HG03159 (cell line): ENCODE measurements around the gene COL25A1.

Source experiments
- ATAC-seq: cut with Tn5 transposase; IDR thresholded peaks from one replicate; pipeline ENCODE4 v1.9.1; 2021; ENCODE audit warnings: mild to moderate bottlenecking, moderate library complexity; ENCODE audit not compliant: unreplicated experiment

Gene COL25A1

GRCh38 chr4:108783665-108784463 is 518.6 kb downstream of the COL25A1 start:
- ATAC-seq, result no peak

- ATAC-seq, result no peak
Observed at GRCh38 chr4:108779958-108780357, 522.5 kb downstream of the COL25A1 start.

DNA sequence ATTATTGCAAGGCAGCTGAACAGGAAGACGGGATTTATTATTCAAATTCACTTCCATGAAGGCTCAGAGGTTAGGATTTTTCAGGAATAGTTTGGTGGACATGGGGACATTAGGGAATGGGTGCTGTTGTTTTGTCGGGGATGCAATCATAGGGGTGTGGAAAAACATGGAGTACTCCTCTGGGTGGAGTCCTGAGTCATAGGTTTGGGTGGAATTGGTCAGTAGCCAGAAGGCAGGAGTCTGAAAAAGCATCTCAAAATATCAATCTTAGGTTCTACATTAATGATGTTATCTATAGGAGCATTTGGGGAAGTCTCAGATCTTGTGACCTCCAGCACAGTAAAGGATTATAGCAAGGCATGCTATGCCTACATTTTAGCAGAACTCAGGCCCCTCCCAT is 525.1 kb downstream of the COL25A1 start:
- ATAC-seq, result no peak

GRCh38 chr4:108775921-108776320 is 526.5 kb downstream of the COL25A1 start:
- ATAC-seq, result no peak

DNA sequence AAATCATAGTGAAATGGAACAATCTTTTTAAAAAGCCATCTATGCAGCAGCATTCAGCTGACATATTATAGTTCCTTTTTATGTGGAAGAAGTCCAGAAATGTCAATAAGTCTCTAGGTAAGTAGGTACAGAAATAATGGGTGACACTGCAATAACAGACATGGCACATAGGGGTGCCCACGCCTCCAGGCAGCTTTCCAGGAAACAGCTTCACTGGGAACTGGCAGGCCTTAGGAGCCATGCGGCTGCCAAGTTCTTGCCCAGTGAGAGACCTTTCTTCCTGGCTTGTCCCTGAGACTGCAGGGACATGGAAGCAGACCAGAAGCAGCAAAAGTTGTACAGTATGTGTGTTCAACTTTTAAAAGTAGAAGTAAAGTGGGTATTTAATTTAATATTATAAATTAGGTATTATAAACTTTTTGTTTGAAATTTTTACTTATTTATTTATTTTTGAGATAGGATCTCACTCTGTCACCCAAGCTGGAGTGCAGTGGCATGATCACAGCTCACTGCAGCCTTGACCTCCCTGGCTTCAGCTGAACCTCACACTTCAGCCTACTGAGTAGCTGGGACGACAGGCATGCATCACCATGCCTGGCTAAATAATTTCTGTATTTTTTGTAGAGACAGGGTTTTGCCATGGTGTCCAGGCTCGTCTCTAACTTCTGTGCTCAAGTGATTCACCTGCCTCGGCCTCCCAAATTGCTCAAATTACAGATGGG is 527.5 kb downstream of the COL25A1 start:
- no peak for ATAC-seq

- no peak for ATAC-seq
Observed at GRCh38 chr4:108772402-108772801, 530.1 kb downstream of the COL25A1 start.

GRCh38 chr4:108766058-108766457 is 536.4 kb downstream of the COL25A1 start:
- no peak for ATAC-seq

DNA sequence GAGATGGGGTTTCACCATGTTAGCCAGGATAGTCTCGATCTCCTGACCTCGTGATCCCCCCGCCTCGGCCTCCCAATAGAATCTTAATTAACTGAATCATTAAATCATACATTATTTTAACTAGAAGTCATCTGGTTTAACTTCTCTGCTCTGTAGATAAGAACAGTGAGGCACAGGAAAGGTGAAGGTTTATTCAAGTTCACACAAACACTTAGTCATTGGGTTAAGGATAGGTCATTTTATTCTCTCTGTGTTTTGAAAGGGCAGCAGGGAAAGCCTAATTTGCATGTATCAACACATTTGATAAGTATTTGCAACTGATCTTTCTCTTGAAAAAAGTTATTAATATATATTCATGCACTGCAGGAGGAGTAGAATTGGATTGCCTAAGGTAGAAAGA is 538.5 kb downstream of the COL25A1 start:
- no peak for ATAC-seq

GRCh38 chr4:108763226-108763593 is 539.2 kb downstream of the COL25A1 start:
- ATAC-seq, result no peak

DNA sequence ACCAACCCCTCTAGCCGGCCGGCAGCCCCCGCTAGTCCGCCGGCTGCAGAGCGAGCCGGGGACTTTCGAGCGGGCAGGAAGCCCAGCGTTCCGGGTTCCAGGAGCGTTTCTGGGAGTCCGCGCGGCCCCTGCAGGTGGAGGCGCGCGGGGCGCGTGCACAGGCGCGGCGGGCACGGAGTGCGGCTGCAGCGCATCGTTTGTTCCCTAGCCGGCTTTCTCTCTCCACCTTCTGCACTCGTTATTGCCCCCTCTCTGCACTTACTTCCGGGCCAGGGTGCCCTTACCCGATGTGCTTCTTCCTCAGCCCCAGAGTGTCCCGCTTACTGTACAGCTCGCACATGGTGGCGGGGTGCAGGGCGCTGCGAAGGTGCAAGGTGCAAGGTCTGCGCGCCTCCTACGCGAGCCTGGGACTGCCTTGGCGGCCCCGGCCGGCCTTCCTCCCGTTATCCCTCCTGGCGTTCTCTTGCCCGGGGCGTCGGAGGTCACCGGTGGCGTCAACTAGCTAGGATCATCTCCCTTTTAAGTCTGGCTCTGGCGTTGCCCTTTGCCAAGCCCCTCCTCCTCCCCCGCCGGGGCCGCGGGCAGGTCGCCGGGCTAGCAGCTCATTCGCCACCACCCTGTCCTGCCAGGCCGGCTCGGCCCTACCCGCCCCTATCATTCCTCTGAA is 539.8 kb downstream of the COL25A1 start, which contains the start of gene ETNPPL:
ETNPPL (minus strand) TSS at position 495 of the 667 bp plus-strand sequence; CDS start at position 340, 155 bp downstream.
- peak; percentile 49 for ATAC-seq
